ENCODE results near the gene CUEDC1. TPM values are rescaled to one million over a fixed set of nuclear protein-coding genes. Genes with fewer than 3 reads are reported as not detected.

The CUEDC1 gene
- total and polyA plus RNA-seq, 2 of the 13 experiments (the other 11 are each of a cell fraction or from before 2014, with no cell fraction given) = 7.4 to 12.9 TPM

GRCh38 chr17:57861790-57862693 is 93.2 kb downstream of the CUEDC1 start (continued):
- TF ChIP-seq, protein P1, sequence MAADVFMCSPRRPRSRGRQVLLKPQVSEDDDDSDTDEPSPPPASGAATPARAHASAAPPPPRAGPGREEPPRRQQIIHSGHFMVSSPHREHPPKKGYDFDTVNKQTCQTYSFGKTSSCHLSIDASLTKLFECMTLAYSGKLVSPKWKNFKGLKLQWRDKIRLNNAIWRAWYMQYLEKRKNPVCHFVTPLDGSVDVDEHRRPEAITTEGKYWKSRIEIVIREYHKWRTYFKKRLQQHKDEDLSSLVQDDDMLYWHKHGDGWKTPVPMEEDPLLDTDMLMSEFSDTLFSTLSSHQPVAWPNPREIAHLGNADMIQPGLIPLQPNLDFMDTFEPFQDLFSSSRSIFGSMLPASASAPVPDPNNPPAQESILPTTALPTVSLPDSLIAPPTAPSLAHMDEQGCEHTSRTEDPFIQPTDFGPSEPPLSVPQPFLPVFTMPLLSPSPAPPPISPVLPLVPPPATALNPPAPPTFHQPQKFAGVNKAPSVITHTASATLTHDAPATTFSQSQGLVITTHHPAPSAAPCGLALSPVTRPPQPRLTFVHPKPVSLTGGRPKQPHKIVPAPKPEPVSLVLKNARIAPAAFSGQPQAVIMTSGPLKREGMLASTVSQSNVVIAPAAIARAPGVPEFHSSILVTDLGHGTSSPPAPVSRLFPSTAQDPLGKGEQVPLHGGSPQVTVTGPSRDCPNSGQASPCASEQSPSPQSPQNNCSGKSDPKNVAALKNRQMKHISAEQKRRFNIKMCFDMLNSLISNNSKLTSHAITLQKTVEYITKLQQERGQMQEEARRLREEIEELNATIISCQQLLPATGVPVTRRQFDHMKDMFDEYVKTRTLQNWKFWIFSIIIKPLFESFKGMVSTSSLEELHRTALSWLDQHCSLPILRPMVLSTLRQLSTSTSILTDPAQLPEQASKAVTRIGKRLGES (CRISPR knock-in tag; IDR thresholded peaks at IDR 0.05; ENCODE audit: borderline replicate concordance) = 0 out of 2 replicates have a peak, but pooled peaks have one; percentile 89
- no peak for TF ChIP-seq HOXA7 (CRISPR knock-in tag; IDR thresholded peaks at IDR 0.05)
- TF ChIP-seq, protein P2, sequence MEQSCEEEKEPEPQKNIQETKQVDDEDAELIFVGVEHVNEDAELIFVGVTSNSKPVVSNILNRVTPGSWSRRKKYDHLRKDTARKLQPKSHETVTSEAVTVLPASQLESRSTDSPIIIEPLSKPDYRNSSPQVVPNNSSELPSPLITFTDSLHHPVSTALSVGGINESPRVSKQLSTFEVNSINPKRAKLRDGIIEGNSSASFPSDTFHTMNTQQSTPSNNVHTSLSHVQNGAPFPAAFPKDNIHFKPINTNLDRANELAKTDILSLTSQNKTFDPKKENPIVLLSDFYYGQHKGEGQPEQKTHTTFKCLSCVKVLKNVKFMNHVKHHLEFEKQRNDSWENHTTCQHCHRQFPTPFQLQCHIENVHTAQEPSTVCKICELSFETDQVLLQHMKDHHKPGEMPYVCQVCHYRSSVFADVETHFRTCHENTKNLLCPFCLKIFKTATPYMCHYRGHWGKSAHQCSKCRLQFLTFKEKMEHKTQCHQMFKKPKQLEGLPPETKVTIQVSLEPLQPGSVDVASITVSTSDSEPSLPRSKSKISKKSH (CRISPR knock-in tag; IDR thresholded peaks at IDR 0.05; ENCODE audit: borderline replicate concordance) = 0 out of 2 replicates have a peak, but pooled peaks have one; percentile 3
- TF ChIP-seq KDM5B (CRISPR knock-in tag; IDR thresholded peaks at IDR 0.05; ENCODE audit: borderline replicate concordance) = no peak; the same call in 1 of the 2 replicates
- no peak for TF ChIP-seq EHMT2 (IDR thresholded peaks at IDR 0.05; ENCODE audit: borderline replicate concordance, low read depth, low read length)
- peak; percentile 68; the same call in 1 of the 2 replicates for TF ChIP-seq TIGD3 (CRISPR knock-in tag; IDR thresholded peaks at IDR 0.05; ENCODE audit: borderline replicate concordance)
- peak in 1 of 2 experiments; percentile 77; a peak in 2 of 4 replicates for TF ChIP-seq KLF16 (CRISPR knock-in tag; IDR thresholded peaks at IDR 0.05)
- peak; percentile 82; the same call in 1 of the 2 replicates for TF ChIP-seq ZFAT (CRISPR knock-in tag; conservative IDR thresholded peaks at IDR 0.05)
- no peak; the same call in 1 of the 2 replicates for TF ChIP-seq ZNF317 (CRISPR knock-in tag; IDR thresholded peaks at IDR 0.05)
- peak; percentile 81 for TF ChIP-seq ZEB1 (IDR thresholded peaks at IDR 0.05; ENCODE audit: insufficient replicate concordance, low read depth)
- TF ChIP-seq ZNF788 (CRISPR knock-in tag; IDR thresholded peaks at IDR 0.05; ENCODE audit: borderline replicate concordance) = peak; percentile 81; the same call in 1 of the 2 replicates
- TF ChIP-seq GTF3A (CRISPR knock-in tag; conservative IDR thresholded peaks at IDR 0.05) = 0 out of 2 replicates have a peak, but pooled peaks have one; percentile 91
- TF ChIP-seq SSRP1 (CRISPR knock-in tag; IDR thresholded peaks at IDR 0.05) = no peak; the same call in 1 of the 2 replicates
- peak; percentile 95 for TF ChIP-seq MED1 (CRISPR knock-in tag; IDR thresholded peaks at IDR 0.05)
- TF ChIP-seq HMG20A (CRISPR knock-in tag; IDR thresholded peaks at IDR 0.05; ENCODE audit: borderline replicate concordance) = no peak
- peak; percentile 62 for TF ChIP-seq KDM4B (CRISPR knock-in tag; IDR thresholded peaks at IDR 0.05)
- TF ChIP-seq ZSCAN25 (CRISPR knock-in tag; IDR thresholded peaks at IDR 0.05) = no peak
- no peak; the same call in 1 of the 2 replicates for TF ChIP-seq ZNF891 (CRISPR knock-in tag; IDR thresholded peaks at IDR 0.05)
- TF ChIP-seq PRMT3 (CRISPR knock-in tag; IDR thresholded peaks at IDR 0.05; ENCODE audit: borderline replicate concordance, low read depth) = peak; percentile 43; the same call in 1 of the 2 replicates
- TF ChIP-seq KLF12 (CRISPR knock-in tag; IDR thresholded peaks at IDR 0.05; ENCODE audit: borderline replicate concordance) = peak; percentile 97
- peak; percentile 78; the same call in 1 of the 2 replicates for TF ChIP-seq ERF (CRISPR knock-in tag; IDR thresholded peaks at IDR 0.05)
- no peak for TF ChIP-seq LCORL (IDR thresholded peaks at IDR 0.05)
- TF ChIP-seq LCORL (CRISPR knock-in tag; IDR thresholded peaks at IDR 0.05) = no peak; the same call in 1 of the 2 replicates
- TF ChIP-seq SRSF1 (optimal IDR thresholded peaks at IDR 0.05; ENCODE audit: low read depth, low read length) = peak; percentile 87

All from HepG2 (cell line).